Heart left ventricle (tissue), 13 donors: ENCODE measurements around the gene NECTIN2.

ENCODE experiments used
- CTCF ChIP-seq, 12 donors: fragments of 200-600 bp; sonication (generic) in 4 of 12; IDR thresholded peaks; one replicate each; pipeline versions ENCODE4 v1.5.0 to v1.8.0; 2018 to 2022; ENCODE audit warnings: antibody characterized with exemption in 12 of 12, mild to moderate bottlenecking in 5 of 12
- POLR2A ChIP-seq, 2 donors: fragments of 450-650 bp; IDR thresholded peaks; one replicate each; pipeline ENCODE4 v1.6.1; 2017; ENCODE audit warnings: antibody characterized with exemption in 2 of 2, mild to moderate bottlenecking in 2 of 2, moderate library complexity in 2 of 2
- donor health status: ischemic (EF 13 %, LVEDD 7.1; RV severe dilation, severe dysfunction).
- donor health status: DM: no; HTN: yes; CAD: no.
- donor health status: DM: no; HTN: no; CAD: no.
- donor health status: ischemic (EF 25% LVEDD 6.9; RV normal size, moderate dysfunction).
- donor health status: ischemic (EF 25% LVEDD 5.7; RV mildly dilated, moderate dysfunction).
- donor health status: ischemic (EF 35%, LVEDD 5.7; RV mildly dilated, moderate dysfunction).
- donor health status: nonischemic (EF 11% LVEDD 7.7; RV severe dilation, severe dysfunction).
- donor health status: DM: yes; HTN: yes; CAD: no.
- donor health status: PGD.
- donor health status: ischemic (EF 29% LVEDD 5.4; RV normal size, mild dysfunction).
- donor health status: nonischemic (EF 23%, LVEDD 6.1; RV moderate dilation, normal function).

- no peak for TF ChIP-seq POLR2A (IDR thresholded peaks at IDR 0.05)
- TF ChIP-seq CTCF (IDR thresholded peaks at IDR 0.05), result no peak
Observed at GRCh38 chr19:44892932-44893331, 46.8 kb downstream of the NECTIN2 start.
